GM20000 (cell line): ENCODE data around the gene BAG5.

Source experiments
- DNase-seq: peaks from one replicate; pipeline ENCODE4 v3.0.0; 2012; ENCODE audit warnings: low spot score
- TF ChIP-seq, protein P1 (sequence below): IDR thresholded peaks from 2 replicates; pipeline ENCODE4 v1.5.1; 2012; ENCODE audit warnings: mild to moderate bottlenecking, control low read depth; ENCODE audit errors: extremely low read depth, missing control alignments

Gene BAG5

DNA sequence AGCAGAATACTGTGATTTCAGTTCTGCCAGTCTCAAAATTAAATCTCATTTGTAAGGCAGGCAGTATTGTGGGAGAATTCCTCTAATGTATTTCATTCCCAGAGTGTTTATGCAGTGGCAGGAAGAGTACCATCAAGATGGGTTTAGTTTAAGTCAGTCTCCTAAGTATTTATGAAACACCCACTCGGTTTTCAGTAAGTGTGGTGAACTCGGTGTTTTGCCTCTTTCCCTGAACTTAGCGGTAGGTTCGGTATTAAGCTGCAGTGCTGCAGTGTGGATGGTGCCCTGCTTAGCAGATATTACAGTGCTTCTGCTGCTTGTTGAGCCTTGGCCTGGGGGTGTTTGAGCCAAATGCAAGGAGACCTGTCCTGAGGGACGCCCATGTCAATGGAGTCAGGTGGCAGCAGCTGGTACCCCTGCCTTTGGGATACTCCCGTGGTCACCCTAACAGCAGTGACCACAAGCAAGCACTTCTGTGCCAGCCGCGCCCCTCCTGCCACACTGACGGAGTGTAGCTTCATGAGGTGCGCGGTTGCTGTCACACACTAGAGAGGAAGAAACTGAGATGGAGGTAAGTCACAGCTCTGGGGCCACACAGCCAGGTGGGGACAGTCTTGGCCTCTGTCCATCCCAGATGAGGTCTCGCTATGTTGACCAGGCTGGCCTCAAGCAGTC, 16.1 kb upstream of the BAG5 start:
- TF ChIP-seq, protein P1, sequence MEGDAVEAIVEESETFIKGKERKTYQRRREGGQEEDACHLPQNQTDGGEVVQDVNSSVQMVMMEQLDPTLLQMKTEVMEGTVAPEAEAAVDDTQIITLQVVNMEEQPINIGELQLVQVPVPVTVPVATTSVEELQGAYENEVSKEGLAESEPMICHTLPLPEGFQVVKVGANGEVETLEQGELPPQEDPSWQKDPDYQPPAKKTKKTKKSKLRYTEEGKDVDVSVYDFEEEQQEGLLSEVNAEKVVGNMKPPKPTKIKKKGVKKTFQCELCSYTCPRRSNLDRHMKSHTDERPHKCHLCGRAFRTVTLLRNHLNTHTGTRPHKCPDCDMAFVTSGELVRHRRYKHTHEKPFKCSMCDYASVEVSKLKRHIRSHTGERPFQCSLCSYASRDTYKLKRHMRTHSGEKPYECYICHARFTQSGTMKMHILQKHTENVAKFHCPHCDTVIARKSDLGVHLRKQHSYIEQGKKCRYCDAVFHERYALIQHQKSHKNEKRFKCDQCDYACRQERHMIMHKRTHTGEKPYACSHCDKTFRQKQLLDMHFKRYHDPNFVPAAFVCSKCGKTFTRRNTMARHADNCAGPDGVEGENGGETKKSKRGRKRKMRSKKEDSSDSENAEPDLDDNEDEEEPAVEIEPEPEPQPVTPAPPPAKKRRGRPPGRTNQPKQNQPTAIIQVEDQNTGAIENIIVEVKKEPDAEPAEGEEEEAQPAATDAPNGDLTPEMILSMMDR, result no peak
- no peak for DNase-seq

DNA sequence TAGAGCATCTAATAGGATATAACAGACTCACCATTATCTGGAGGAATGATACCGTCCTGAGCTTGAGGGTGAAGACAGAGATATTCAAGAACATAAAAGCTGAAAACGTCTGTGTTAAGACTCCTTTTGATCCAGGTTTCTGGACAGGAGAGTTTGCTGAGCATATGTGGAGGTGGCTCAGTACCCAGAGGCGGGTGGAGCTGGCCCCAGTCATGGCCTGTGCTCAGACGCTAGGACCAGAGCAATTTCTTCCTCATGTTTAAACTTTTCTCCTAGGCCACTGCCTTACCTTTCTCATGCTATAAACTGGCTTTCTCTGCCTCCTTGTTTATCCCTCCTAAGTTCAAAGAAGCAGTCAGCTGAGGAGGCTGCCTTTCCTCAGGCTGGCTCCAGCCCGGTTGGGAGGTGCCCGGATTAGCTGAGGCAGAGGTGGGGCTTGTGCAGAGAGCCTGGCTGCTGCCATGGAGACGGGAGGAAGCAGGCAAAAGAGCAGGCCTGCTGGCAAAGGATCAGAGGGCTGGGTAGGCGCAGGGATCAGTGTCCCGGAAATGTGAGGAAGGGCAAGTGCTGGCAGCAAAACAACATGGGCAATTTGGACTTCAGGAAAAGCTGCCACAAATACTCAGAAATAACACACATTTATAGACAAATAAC, 14.0 kb upstream of the BAG5 start:
- TF ChIP-seq, protein P1, result no peak
- no peak for DNase-seq

- DNase-seq, result no peak
Observed at GRCh38 chr14:103574707-103575285, 12.3 kb upstream of the BAG5 start.

GRCh38 chr14:103574104-103574503, 11.6 kb upstream of the BAG5 start:
- TF ChIP-seq, protein P1, result no peak
- no peak for DNase-seq

More at GRCh38 chr14:103574707-103575285, 12.3 kb upstream of the BAG5 start:
- TF ChIP-seq, protein P1, result no peak

DNA sequence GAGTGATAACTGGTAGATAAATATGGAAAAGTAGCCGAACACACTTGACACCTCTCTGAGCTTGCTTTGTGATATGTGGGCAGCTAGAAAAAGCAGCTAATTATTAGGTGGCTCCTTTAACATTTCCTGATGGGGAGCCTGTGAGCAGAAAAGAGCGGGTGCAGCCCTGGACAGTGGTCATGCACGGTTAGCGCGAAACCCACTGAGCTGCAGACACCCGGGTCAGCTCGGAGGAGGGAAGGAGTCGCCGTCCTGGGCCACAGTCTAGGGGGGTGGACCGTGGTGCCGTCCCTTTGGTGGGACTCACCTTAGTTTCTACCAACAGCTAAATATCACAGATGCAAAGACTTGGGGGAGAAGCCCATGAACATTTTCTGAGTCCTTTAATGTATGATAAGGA, 7.0 kb upstream of the BAG5 start:
- no peak for DNase-seq
- TF ChIP-seq, protein P1, result no peak

DNA sequence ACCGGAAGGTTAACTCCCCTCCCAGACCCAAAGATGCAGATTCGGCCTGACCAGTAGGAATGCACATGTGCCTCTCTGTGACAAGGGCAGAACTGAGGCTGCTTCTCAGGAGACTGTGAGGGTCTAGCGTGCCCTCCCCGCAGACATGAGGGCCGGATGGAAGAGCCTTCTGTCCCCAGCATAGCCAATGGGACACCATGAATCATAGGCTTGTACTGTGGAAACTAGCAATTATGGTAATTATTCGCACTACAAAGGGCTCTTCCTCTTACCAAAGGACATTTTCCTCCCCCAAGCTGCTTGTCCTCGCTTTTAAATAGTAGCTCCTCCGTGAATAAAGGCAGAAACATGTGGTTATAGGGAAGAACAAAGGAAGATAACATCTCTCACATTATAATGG, 6.5 kb upstream of the BAG5 start:
- DNase-seq, result no peak

More for the DNA sequence above, 6.5 kb upstream of the BAG5 start:
- TF ChIP-seq, protein P1, result no peak
